ENCODE results near the gene GABRR2.
A peak's percentile ranks its signal among the peaks of the same experiment; 100 is the strongest.

GABRR2 gene

DNA sequence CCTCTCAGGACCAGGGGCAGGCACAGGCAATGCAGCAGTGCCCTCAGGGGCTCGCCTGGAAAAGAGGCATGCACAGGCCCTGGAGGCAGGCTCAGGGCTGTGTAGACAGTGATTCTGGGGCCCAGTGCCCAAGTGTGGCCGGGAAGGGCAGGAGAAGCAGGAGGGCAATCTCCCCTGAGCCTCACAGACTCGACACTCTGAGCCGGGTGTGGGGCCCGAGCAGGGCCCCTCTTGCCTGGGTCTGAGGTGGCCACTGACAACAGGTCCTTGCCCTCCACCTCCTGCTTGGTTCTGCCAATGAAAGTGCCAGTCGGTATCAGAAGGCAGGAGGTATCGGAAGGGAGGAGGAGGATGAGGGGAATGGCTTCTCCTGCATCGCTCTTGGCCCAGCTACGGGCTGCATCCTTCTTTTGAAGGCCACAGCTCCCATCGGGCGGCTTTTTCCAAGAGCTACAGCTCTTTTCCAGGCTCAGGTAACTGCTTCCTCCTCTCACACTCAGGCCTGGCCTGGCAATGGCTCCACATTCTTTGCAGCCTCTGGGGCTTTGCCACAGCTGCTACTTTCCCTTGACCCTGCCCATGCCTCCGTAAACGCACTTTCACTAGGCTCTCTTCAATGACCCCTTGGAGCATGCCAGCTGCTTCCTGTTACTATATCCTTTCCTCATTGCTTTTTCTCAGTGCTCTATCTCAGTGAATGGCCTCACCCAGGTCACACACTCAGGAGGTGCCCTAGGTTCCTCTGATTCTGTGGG is 24.5 kb downstream of the GABRR2 start:
- no peak for FAIRE-seq

DNA sequence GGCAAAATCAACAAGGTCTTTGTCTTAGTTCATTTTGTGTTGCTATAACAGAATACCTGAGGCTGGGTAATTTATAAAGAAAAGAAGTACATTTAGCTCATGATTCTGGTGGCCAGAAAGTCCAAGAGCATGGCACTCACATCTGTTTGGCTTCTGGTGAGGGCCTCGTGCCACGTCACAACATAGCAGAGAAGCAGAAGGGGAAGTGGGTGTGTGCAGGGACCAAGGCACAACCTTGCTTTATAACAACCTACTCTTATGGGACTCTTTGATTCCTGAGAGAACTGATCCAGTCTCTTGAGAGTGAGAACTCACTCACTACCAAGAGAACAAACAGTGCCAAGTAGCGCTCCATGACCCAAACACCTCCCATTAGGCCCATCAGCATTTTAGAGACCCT is 25.4 kb downstream of the GABRR2 start:
- FAIRE-seq, result no peak

DNA sequence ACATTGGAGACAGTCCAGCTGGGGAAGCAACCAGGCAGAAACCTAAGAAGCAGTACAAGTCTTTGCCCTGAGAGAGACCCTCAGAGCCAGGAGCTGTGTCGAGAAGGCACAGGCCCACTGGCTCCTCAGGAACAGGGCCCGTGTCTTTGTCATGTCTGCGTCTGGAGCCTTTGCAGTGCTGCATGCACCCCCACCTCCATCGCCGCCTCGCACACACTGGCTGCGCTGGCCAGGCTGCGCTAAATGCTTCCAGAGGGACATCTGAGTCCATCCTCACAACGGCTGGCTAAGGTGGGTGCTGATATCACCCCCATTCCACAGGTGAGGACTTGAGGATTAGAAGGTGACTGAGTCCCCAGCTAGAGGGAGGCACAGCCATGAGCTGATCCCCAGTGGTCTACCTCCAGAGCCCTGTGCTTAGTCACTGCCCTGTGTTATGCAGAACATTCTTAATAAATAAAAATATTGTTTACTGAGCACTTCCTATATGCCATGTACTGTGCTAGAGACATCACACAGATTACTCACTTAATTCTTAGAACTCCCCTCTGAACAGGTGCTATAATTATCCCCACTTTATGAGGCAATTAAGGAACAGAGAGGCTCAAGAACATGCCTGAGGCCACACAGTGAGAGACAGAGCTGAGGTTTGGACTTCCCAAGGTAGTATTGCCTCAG is 27.6 kb downstream of the GABRR2 start:
- FAIRE-seq, result no peak

DNA sequence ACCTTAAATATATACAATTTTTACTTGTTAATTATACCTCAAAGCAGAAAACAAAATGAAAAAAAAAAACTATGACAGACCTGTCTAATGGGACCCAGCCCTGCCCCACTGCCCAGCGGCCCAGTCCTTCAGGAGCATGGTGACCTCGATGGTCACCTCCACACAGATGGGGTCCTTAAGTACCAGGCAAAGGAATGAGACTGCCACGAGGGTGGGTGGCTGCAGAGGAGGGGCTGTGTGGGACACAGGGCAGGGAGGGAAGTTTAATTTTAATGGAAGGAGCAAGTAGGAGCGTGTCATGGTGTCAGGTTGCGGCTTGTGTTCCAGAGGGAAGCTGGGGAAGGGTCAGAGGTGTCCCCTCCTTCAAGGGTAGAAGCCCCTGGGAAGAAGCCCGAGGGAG is 28.6 kb downstream of the GABRR2 start:
- no peak for FAIRE-seq

DNA sequence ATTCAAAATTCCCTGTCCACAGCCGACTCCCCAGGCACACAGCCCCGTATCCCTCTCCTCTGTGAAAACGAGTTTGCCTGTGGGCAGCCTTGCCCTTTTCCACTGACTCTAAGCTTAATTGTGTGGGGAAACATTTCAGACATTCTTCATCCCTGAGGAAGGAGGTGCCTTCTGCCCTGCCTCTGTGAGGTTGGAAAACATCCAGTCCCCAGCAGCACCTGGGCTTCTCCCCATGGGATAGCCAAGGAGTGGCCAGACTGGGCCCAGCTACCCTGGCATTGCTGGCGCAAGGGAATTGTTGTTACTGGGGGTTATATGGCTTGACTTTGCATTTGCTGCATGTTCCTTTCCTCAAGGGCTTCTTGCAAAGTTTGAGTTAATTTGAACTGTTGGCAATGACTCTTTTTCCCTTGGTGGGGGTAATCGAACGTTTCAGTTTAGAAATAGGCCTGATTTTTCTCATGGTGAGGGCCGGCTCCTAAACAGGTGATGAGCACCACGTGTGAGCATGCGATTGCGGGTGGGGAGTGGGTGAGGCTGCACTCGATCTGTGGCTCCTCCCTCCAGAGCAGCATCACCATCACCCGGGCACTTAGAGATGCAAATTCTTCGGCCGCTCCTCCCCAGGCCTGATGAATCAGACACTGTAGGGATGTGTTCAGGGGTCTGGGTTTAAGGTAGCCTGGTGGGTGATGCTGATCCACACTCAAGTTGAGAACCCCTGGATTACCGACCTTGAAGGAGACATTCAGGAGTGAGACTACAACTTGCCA is 29.9 kb downstream of the GABRR2 start:
- FAIRE-seq, result no peak

DNA sequence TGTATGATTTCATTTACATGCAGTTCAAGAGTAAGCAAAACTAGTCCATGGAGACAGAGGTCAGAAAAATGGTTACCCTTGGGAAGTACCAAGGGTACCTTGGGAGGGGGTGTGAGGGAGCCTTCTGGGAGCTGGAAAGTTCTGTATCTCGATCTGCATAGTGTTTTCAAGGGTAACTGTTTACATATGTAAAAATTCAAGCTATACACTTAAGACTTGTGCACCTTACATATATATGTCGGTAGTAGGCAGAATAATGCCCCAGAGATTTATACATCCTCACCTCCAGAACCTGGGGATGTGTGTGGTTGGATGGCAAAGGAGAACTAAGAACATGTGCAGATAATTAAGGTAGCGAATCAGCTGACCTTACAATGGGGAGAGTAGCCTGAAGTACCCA is 31.0 kb downstream of the GABRR2 start:
- no peak for FAIRE-seq

DNA sequence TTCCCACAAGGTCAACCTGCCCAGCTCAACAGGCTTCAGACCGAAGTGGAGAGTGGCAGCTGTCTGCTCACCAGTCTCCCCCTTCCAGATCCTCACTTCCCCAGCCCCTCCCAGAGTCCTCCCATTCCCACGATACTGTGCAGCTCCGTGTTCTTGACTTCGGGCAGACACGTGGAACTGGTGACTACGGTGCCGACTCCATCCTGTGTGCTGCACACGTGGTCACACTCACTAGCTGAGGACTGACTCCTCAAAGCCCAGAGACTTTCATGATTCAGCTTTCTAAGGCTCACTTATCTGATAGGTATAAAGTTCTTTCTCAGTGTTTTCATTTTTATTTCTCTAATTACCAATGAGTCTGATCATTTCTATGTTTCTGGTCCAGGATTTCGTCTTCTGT is 32.4 kb downstream of the GABRR2 start:
- no peak for FAIRE-seq

DNA sequence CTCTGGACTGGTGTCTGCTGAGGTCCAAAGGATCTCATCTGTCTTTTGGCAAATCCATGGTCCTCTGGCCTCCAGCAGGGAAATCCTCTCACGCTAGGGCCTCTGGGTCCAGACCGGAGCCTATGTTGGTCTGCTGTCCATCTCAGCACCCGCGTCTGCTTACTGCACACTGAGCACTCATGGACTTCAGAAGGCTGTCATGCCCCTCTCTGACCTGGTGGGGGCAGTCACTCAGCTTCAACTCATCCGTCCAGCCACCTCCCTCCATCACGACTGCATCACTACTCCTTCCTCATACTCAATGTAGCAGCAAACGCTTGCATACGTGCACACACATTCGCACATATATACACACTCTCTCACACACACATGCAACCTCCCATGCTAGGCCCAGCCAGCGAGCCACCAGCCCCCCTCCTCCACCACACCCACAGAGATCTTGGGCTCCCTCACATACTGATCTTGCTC is 33.3 kb downstream of the GABRR2 start:
- no peak for FAIRE-seq

DNA sequence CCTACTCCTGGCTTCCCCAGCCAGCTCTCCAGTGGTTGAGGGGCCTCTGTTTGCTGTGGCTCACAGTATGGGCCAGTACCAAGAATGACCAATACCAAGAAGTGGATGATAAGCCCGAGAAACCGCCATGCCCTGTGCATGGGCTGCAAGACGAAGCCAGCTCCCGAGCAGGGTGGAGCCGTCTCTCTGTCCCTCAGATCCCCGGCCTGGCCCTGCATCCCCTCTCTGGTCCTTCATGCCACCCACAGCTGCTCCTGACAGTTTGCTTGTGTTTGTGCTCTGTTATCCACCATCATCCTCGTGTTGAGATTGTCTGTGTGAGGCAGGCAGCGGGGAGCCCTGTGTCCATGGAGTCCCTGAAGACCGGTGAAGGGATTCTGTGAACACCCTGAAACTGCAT is 36.1 kb downstream of the GABRR2 start:
- FAIRE-seq, result no peak

DNA sequence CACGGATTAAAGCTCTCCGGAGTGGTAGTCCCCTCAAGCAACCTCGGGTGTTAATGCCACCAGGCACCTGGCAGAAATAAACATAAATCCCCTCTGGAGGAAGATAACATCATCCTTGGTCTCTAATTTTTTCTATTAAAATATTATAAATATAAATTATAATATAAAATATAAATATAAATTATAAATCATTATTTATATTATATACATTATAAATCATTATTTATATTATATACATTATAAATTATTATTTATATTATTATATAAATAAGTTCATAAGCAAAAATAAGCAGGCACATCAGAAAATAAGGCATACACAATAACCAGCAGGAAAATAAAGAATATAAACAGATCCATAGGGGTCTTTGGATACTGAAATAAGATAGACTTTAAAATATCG is 39.2 kb downstream of the GABRR2 start:
- FAIRE-seq, result peak; percentile 89

DNA sequence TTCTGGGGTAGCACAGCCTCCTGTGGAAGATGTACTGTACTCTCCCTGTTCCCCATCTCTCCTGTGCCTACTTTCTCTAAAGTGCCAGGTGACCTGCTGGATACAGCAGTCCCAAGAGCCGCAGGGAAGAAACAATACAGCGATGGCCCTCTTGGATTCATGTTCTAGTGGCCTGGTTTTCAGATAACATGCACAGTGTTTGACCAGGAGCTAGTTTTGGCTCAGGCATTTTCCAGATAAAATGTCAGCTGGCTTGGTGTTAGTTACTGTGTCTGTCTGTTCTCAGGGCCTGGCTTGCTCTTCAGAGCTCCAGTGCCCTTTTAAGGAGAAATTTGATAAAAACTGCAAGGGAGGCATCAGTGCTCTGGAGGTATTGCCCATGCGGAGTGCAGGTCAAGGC is 41.3 kb downstream of the GABRR2 start:
- FAIRE-seq, result no peak

DNA sequence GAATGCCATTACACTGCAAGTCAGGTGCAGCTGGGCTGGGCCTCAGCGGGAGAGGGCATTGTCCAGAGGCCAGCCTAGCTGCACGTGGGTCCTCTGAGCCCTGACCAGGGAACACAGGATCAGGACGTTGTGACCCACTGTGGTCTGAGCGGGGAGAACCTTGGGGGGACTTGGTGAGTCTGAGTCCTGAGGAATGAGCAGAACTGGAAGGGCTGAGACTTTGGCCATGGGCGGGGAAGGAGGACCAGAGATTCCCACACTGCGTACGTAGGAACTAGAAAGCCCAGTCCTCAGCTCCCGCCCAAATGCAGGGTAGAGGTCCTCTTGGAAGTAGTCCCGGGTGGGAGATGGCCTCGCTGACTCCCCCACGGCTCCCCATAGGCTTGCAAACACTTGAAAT is 42.5 kb downstream of the GABRR2 start:
- no peak for FAIRE-seq

DNA sequence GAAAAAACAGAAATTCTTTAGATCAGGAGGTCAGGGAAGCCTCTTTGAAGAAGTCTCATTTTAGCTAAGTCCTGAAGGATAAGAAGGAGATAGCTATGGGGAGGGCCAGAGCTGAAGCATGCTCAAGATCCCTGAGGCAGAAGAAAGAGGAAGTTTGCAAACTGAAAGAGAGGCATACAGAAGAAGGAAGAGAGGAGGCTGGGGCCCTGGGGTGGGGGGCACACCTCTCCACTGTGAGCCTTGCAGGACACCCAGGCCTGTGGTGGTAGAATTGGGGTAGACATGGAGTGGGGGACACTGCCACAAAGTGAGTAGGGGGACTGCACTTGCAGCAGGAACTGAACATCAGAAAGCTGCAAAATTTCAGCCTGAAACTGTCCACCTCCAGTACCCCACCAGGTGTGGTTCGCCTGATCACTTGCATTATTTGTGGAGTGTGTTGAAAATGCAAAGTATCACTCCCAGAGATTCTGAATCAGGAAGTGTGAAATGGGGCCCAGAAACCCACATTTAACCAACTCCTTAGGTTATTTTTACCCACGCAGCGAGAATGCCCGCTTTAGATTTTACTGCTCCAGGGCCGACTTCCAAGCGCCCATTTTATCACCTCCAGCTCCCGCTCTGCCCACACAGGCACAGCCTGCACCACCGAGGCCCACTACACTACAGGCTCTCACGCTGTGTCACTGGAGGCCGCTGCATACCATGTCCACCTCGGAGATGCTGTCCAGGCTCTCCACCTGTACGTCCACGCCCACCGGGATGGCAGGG is 44.0 kb downstream of the GABRR2 start:
- FAIRE-seq, result no peak

DNA sequence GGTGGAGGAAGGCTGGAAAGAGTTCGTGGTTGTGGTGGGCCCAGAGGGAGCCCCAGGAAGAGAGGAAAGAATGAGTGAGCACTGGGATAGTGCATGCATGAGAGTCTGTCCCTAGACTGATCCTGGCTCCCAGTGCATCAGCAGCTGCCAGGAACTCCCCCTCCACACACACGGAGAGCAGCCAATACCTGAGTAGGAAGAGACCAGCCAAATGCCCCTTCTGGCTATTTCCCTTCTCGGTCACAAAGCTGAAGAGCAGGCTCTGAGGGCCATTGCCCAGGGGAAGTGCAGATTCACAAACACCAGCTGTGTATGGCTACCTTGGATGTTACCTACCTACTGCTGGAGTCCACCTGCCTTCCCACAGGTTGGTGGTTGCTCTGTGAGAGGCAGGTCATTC is 45.1 kb downstream of the GABRR2 start:
- FAIRE-seq, result no peak

DNA sequence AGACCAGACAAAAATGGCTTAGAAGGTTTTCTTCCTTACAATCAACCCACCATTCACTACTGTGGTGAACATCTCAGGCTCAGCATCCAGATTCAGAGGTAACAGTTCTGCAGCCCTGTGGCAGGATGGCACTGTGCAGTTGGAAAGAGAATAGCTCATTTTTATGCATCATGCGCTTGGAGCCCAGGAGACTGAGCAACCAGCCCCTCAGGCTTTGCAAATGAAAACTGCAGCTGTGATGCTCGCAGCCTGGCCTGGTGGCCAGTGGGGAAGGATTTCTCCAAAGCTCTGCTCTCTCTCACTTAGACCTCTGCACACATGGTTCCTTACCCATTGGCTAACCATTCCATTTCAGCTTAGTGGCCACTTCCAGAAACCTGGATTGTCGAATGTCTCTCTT is 45.8 kb downstream of the GABRR2 start:
- FAIRE-seq, result no peak

DNA sequence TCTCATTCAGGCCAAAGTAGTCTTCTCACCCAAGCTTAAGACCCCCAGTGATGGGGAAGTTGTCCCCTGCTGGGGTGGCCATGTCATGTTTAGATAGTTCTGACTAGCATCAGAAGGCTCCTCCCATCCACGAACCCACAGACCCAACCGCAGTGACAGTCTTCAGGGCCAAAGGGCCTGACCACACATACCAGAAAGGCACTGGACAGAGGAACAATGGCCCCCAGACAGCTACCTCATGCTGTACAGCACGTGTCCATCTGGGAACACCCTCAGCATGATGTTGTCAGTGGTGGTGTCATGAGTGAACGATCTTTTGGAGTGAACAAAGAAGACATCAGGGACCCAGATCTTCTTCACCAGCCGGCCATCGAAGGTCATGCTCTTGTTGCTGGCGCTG is 46.3 kb downstream of the GABRR2 start:
- FAIRE-seq, result no peak

DNA sequence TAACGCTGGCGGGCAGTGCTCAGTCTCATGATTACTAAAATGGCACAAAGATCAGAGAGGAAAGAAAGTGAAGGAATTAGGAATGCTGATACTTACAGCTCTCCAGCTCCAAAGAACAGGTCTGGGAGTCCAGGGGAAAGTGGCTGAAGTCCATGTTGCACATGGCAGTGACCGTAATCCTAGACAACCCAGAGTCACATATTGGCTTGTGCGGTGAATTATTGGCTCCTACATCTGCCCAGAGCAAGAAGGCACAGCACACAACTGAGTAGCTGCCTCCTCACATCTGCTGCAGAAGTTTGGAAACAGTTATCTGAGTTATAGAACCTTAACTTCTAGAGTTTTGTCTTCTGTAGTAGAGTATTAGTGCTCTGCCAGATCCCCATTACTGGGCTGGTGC is 47.2 kb downstream of the GABRR2 start:
- no peak for FAIRE-seq

DNA sequence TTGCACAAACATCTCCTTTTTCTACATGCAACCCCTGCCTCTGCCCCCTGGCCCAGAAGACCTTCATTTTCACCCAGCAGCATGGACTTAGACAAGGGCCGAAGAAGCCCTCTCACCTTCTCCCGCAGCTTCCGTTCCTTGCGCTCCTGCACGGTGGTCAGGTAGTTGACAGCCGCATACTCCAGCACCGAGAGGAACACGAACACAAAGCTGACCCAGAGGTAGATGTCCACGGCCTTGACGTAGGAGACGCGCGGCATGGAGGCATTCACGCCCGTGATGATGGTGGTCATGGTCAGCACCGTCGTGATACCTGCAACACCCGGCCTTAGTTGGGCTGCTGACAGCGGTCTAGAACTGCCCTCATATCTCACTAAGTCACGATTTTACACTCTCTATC is 50.8 kb downstream of the GABRR2 start:
- no peak for FAIRE-seq

DNA sequence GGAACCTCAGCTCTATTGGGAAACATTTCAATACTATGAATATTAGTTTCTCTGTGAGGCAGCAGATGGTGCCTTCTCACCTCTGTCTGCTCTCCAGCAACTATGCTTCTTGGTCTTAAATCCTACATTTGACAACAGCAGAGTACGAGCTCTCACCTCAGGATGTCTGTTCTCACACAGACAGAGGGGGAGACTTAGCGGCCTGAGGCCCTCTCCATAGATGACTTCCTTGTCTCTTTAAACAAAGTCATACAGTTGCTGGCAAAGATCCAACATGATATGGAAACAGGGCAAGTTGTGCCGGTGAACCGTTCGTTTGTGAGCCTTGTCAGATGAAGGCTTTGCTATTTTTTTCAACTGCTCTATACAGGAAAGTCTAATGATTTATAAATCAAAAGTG is 54.3 kb downstream of the GABRR2 start:
- FAIRE-seq, result no peak

DNA sequence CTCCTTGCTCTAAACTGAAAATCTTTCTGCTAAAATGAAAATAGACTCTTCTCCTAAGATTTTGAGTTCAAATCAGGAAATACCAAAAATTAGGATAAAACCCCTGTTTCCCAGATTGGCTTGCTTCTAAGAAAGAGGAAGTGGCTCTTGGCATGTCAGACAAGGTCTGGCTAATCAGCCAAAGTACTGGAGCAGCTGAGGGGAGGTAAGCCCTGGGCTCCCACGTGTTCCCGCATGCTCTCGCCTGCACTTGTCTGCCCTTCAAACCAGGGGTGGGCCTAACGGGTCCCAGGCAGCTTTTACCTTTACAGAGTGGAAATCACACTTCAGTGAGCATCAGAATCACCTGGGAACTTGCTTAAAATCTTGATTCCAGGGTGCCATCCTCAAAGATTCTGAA is 54.8 kb downstream of the GABRR2 start:
- no peak for FAIRE-seq

DNA sequence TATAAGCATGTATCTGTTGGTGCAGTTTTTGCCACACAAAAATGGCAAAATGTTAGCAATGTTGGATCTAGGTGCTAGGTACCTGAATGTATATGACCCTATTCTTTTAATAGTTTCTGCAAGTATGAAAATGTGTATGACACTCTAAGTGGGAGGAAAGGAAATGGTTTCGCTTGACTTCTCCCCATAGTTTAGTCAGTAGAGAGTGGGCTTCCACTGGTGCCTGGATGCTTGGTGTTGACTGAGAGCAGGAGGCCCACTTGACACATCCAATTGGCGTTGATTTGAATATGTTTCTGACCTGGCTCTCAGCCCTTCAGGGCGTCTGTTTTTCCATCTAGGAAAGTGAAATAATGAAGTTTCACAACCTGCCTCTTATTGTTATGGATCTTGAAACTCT is 56.2 kb downstream of the GABRR2 start:
- FAIRE-seq, result no peak

DNA sequence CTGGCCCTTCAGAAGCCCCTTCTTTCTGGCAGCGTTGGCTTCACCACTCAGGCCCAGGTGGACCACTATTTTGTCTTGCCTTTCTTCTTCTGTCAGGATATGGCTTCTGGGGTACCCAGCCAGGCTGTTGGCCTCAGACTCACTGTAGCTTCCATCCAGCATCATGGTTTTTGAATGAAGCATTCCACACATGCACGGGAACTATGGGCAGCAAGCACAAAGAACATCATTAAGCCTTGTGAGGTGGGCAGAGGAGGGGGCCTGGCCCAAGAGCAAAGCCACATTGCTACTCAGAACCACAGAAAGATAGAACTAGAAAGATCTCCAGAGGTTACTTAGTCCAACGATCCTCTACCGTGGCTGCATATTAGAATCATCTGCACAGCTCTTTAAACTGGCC is 57.3 kb downstream of the GABRR2 start:
- no peak for FAIRE-seq

DNA sequence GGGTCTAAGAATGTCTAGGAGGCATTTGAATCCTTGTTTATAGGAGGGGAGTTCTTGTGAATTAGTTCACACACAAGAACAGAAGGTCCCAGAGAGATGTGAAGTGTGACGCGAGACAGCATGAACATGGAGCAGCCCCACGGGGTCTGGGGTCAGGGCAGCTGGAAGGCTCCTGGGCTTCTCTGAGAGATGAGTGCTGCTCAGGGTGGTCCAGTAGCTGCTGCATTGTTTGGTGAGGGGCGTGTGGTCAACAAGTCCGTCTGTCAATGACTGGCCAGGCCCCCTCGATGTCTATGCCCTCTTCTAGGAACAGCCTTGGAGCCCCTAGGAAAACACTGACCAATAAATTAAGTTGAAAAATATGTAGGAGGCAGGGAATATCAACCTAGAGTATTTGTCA is 57.8 kb downstream of the GABRR2 start:
- FAIRE-seq, result no peak

Data from colon (tissue), 2 donors.